RWPE2 (cell line): Measurements from ENCODE around the gene SEMA4D.
"Not testable (repeated sequence)": the region's sequence is repeated elsewhere in the genome, so short reads cannot be mapped to it uniquely, and the experiment has no call there.

Experiments used
- ATAC-seq: fragments of 200-7000 bp; cut with Tn5 transposase; 3 replicates; pipeline ENCODE4 v1.9.1; 2021; ENCODE audit warnings: low read depth
- DNase-seq: peaks from one replicate; pipeline ENCODE4 v3.0.0-alpha.2; 2020; ENCODE audit warnings: low spot score
- H3K27ac ChIP-seq: fragments of 450-650 bp; 2 replicates; pipeline ENCODE4 v1.5.1; 2017; ENCODE audit warnings: mild to moderate bottlenecking; ENCODE audit not compliant: poor library complexity, severe bottlenecking
- H3K27me3 ChIP-seq: fragments of 250-450 bp; sonication (Bioruptor Pico); 2 replicates; pipeline ENCODE4 v1.5.1; 2021; ENCODE audit warnings: mild to moderate bottlenecking, moderate library complexity; ENCODE audit not compliant: insufficient read depth, poor library complexity, severe bottlenecking
- H3K36me3 ChIP-seq: fragments of 250-450 bp; sonication (Bioruptor Pico); 2 replicates; pipeline ENCODE4 v1.5.1; 2020; ENCODE audit warnings: low read depth, mild to moderate bottlenecking, moderate library complexity
- H3K4me1 ChIP-seq: fragments of 250-450 bp; sonication (Bioruptor Pico); 2 replicates; pipeline ENCODE4 v1.5.1; 2021; ENCODE audit warnings: mild to moderate bottlenecking, moderate library complexity; ENCODE audit not compliant: insufficient read depth, poor library complexity, severe bottlenecking
- H3K4me3 ChIP-seq: fragments of 250-450 bp; sonication (Bioruptor Pico); 2 replicates; pipeline ENCODE4 v1.5.1; 2021; ENCODE audit warnings: mild to moderate bottlenecking, moderate library complexity; ENCODE audit not compliant: severe bottlenecking
- H3K9me3 ChIP-seq: fragments of 250-450 bp; sonication (Bioruptor Pico); 2 replicates; pipeline ENCODE4 v1.5.1; 2021; ENCODE audit warnings: mild to moderate bottlenecking, moderate library complexity; ENCODE audit not compliant: severe bottlenecking
- TF ChIP-seq, protein P1 (sequence below): fragments of 450-650 bp; IDR thresholded peaks from one replicate; pipeline ENCODE4 v1.5.1; 2017; ENCODE audit warnings: mild to moderate bottlenecking, moderate library complexity; ENCODE audit not compliant: poor library complexity, severe bottlenecking

The SEMA4D gene

DNA sequence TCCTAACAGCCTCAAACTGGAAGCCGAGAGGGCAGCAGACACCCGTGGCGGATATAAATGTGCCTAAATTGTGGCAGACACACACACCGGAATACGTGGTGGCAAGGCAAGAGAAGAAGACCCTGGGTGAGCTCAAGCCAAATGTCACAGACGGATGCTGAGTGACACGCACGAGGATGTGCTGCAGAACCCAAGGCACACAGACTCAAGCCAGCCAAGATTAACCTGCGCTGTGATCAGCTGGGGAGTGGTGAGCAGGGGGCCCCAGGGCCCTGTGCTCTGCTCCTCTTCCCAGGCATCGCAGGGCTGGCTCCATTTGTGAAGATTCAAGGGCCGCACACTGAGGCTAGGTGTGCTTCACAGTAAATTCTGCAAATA lies 16.4 kb downstream of the SEMA4D start:
- DNase-seq (no peak), ATAC-seq (no peak)
- no peak overlapping the region for H3K27ac ChIP-seq
- no peaks in the 10 kb centered on the region for H3K36me3 ChIP-seq
- H3K9me3 ChIP-seq, result no peaks in the 10 kb centered on the region
- no peaks in the 10 kb centered on the region for H3K27me3 ChIP-seq
- TF ChIP-seq, protein P1, sequence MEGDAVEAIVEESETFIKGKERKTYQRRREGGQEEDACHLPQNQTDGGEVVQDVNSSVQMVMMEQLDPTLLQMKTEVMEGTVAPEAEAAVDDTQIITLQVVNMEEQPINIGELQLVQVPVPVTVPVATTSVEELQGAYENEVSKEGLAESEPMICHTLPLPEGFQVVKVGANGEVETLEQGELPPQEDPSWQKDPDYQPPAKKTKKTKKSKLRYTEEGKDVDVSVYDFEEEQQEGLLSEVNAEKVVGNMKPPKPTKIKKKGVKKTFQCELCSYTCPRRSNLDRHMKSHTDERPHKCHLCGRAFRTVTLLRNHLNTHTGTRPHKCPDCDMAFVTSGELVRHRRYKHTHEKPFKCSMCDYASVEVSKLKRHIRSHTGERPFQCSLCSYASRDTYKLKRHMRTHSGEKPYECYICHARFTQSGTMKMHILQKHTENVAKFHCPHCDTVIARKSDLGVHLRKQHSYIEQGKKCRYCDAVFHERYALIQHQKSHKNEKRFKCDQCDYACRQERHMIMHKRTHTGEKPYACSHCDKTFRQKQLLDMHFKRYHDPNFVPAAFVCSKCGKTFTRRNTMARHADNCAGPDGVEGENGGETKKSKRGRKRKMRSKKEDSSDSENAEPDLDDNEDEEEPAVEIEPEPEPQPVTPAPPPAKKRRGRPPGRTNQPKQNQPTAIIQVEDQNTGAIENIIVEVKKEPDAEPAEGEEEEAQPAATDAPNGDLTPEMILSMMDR, result no peak
- no peak overlapping the region for H3K4me3 ChIP-seq
- peaks cover 14% of the 10 kb centered on the region for H3K4me1 ChIP-seq

DNA sequence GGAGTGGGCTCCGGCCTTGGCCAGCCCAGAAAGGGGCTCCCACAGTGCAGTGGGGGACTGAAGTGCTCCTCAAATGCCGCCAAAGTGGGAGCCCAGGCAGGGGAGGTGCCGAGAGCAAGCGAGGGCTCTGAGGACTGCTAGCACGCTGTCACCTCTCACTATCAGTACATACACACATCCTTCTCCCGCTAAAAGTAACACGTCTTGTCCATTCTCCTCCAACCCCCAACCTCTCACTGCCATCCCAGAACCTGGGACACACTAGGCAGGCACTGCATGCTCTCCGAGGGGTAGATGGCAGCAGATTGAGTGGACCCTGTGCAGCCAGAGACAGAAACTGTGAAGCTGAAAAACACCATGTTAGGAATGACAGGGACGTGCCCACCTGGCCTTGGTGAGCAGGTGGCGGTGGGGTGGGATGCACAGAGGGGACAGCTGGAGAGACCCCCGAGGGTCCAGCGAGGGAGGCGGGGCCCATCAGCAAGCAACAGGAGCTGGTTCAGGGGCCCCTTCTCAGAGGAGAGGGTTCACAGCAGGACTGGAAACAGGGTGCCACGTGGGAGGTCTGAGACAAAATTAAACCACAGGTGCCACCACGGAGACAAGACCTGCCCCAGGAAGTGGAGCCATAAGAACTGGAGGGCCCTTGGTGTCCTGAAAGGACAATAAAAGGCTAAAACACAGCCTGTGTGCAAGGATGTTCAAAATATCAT lies 16.9 kb downstream of the SEMA4D start:
- no peaks in the 10 kb centered on the region for H3K27me3 ChIP-seq
- no peak for DNase-seq
- no peak overlapping the region for H3K4me3 ChIP-seq
- TF ChIP-seq, protein P1, result no peak
- no peak for ATAC-seq
- H3K9me3 ChIP-seq, result no peaks in the 10 kb centered on the region
- peaks cover 14% of the 10 kb centered on the region for H3K4me1 ChIP-seq
- H3K36me3 ChIP-seq, result no peaks in the 10 kb centered on the region
- no peak overlapping the region for H3K27ac ChIP-seq

DNA sequence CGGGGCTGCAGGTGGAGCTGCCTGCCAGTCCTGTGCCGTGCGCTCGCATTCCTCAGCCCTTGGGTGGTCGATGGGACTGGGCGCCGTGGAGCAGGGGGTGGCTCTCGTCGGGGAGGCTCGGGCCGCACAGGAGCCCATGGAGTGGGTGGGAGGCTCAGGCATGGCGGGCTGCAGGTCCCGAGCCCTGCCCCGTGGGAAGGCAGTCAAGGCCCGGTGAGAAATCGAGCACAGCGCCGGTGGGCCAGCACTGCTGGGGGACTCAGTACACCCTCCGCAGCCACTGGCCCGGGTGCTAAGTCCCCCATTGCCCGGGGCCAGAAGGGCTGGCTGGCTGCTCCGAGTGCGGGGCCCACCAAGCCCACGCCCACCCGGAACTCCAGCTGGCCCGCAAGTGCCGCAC lies 17.5 kb downstream of the SEMA4D start:
- not testable (repeated sequence) for H3K9me3 ChIP-seq, H3K36me3 ChIP-seq, H3K4me3 ChIP-seq, H3K27ac ChIP-seq, DNase-seq, H3K27me3 ChIP-seq, ATAC-seq
- H3K4me1 ChIP-seq, result peaks cover 14% of the 10 kb centered on the region

DNA sequence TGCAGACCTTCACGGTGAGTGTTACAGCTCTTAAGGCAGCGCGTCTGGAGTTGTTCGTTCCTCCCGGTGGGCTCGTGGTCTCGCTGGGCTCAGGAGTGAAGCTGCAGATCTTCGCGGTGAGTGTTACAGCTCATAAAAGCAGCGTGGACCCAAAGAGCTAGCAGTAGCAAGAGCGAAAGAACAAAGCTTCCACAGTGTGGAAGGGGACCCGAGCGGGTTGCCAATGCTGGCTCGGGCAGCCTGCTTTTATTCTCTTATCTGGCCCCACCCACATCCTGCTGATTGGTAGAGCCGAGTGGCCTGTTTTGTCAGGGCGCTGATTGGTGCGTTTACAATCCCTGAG lies 18.3 kb downstream of the SEMA4D start:
- not testable (repeated sequence) for DNase-seq, ATAC-seq, H3K27me3 ChIP-seq, H3K27ac ChIP-seq, H3K36me3 ChIP-seq, H3K9me3 ChIP-seq, H3K4me3 ChIP-seq
- H3K4me1 ChIP-seq, result peaks cover 14% of the 10 kb centered on the region

DNA sequence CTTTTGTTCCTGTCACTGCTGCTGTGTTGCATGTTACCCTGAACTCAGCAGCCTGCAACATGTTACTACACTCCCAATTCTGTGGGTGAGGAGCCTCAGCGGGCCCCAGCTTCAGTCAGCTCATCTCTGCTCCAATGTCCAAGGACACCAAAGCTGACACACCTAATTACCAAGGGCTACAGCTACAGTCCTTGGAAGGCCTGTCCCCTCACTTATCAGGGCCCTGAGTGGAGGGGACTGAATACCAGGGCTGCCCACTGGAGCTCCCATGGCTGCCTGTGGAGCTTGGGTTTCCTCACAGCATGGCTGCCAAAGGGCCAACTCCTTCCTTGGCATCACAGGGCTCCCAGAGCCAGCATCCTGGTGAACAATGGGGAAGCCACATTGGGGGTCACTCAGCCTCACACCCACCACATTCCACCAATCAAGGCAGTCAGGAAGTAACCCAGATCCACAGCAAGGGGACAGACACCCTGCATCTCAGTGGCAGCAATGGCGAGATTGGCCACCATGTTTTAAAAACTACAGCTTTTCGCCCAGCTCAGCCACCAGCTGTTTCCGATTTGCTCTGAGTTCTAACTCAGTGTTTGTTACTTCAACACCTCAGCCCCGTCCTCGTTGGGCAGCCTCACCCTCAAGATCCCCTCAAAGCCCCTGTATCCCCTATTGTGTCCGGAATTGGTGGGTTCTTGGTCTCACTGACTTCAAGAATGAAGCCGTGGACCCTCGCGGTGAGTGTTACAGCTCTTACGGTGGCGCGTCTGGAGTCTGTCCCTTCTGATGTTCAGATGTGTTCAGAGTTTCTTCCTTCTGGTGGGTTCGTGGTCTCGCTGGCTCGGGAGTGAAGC lies 18.9 kb downstream of the SEMA4D start:
- peak overlapping the region; percentile 79 for H3K27ac ChIP-seq
- no peaks in the 10 kb centered on the region for H3K27me3 ChIP-seq
- ATAC-seq (no peak), DNase-seq (no peak)
- peaks cover 14% of the 10 kb centered on the region for H3K4me1 ChIP-seq
- H3K9me3 ChIP-seq, result no peaks in the 10 kb centered on the region
- H3K36me3 ChIP-seq, result no peaks in the 10 kb centered on the region
- no peak overlapping the region for H3K4me3 ChIP-seq
- TF ChIP-seq, protein P1, result no peak
